Measurements from ENCODE around the gene CDC42BPB.

- TF ChIP-seq CTCF (IDR thresholded peaks at IDR 0.05 in 4 of 5, conservative IDR thresholded peaks at IDR 0.05 in 1 of 5) (no peak), POLR2A (IDR thresholded peaks at IDR 0.05) (no peak)
Observed at GRCh38 chr14:103006991-103007520, 50.3 kb downstream of the CDC42BPB start.

Data from gastrocnemius medialis (tissue), 4 donors.